ENCODE data around the gene NEAT1. TPM values are rescaled to one million over a fixed set of nuclear protein-coding genes. Genes with fewer than 3 reads are reported as not detected.

NEAT1 gene
- total and polyA plus RNA-seq, 2 of the 8 experiments (the other 6 are each of a cell fraction or from before 2014, with no cell fraction given), result 2.4 to 10.7 TPM

- POLR2A ChIA-PET (ENCODE audit: partially characterized antibody), result interaction anchor here (0.6 to 29.8 kb wide), 8 partner anchors 17 to 190 kb away, joined by 3 to 1569 read pairs (median 3); partner anchors contain the start of genes MALAT1 and NEAT1
- Histone ChIP-seq H3K14ac (ENCODE audit: insufficient read length) (no peak overlapping the region), H3K23ac (ENCODE audit: insufficient read length) (no peak overlapping the region), H2AK5ac (ENCODE audit: low read depth, low read length) (peak overlapping the region; percentile 95), H3K4me1 (replicated peaks in 1 of 4; ENCODE audit: control insufficient read depth in 3 of 4, insufficient read depth in 4 of 4, low read length in 3 of 4) (peaks cover 39 to 63% (median 50%) of the 10 kb centered on the region in 4 experiments), H4K91ac (replicated peaks; ENCODE audit: insufficient read length, low read length) (peak overlapping the region; percentile 30), H2BK120ac (replicated peaks; ENCODE audit: low read depth, low read length) (peak overlapping the region; percentile 30), H3K4me3 (ENCODE audit: extremely low read depth in 1 of 4, insufficient read depth in 2 of 4, low read depth in 3 of 4, low read length in 4 of 4) (no peak overlapping the region), H2BK20ac (ENCODE audit: low read length) (peak overlapping the region; percentile 98), H3K27ac (ENCODE audit: low read depth, low read length) (no peak overlapping the region; the same call in 1 of the 2 replicates), H3K56ac (replicated peaks; ENCODE audit: insufficient read length, low read depth, low read length) (no peak overlapping the region), H2BK12ac (ENCODE audit: low read depth, low read length) (peak overlapping the region; percentile 100), H4K20me1 (replicated peaks in 1 of 2; ENCODE audit: control insufficient read depth in 1 of 2, insufficient read depth in 2 of 2, low read length in 2 of 2) (no peaks in the 10 kb centered on the region), H4K5ac (ENCODE audit: insufficient read length, low read depth, low read length) (no peak overlapping the region), H3K9ac (replicated peaks in 1 of 4; ENCODE audit: extremely low read depth in 1 of 4, low read depth in 3 of 4, low read length in 3 of 4) (peak overlapping the region in 2 of 4 experiments; percentile 38 to 45; a peak in 4 of 7 replicates), H3K23me2 (ENCODE audit: low read depth, low read length) (no peaks in the 10 kb centered on the region; the same call in 1 of the 2 replicates), H3K27me3 (replicated peaks in 1 of 4; ENCODE audit: control insufficient read depth in 3 of 4, extremely low read depth in 1 of 4, insufficient read depth in 3 of 4, low read length in 3 of 4) (no peaks in the 10 kb centered on the region), H2BK5ac (ENCODE audit: low read depth, low read length) (peak overlapping the region; percentile 91; the same call in 1 of the 2 replicates), H4K8ac (ENCODE audit: extremely low read depth, insufficient read depth, low read length) (no peak overlapping the region), H2BK15ac (ENCODE audit: low read length) (peak overlapping the region; percentile 99; the same call in 1 of the 2 replicates), H3K36me3 (ENCODE audit: control insufficient read depth in 2 of 4, insufficient read depth in 4 of 4, low read length in 3 of 4) (no peaks in the 10 kb centered on the region), H3K9me3 (ENCODE audit: insufficient read depth in 2 of 2, low read depth in 1 of 2, low read length in 1 of 2) (no peaks in the 10 kb centered on the region), H3K18ac (ENCODE audit: extremely low read depth, low read length) (peak overlapping the region; percentile 91), H2AFZ (ENCODE audit: low read length) (no peak overlapping the region), H3K4ac (replicated peaks; ENCODE audit: insufficient read length, low read depth, low read length) (no peak overlapping the region), H3K79me2 (ENCODE audit: control insufficient read depth in 1 of 2, insufficient read depth in 2 of 2, low read length in 2 of 2) (peaks cover 0 to 8% of the 10 kb centered on the region in 2 experiments; a peak in 1 of 4 replicates), H3K4me2 (ENCODE audit: insufficient read depth in 1 of 2, low read depth in 2 of 2, low read length in 2 of 2) (peak overlapping the region; percentile 3 to 13; a peak in 1 of 4 replicates), H3K79me1 (ENCODE audit: low read depth, low read length) (no peaks in the 10 kb centered on the region; the same call in 1 of the 2 replicates)
- no peak for TF ChIP-seq RNF2 (IDR thresholded peaks at IDR 0.05; ENCODE audit: borderline replicate concordance, low read depth, low read length, missing control alignments, poor library complexity, severe bottlenecking)
- TF ChIP-seq CHD2 (IDR thresholded peaks at IDR 0.05; ENCODE audit: low read length), result no peak
- no peak for TF ChIP-seq SIX5 (IDR thresholded peaks at IDR 0.05; ENCODE audit: low read depth, low read length)
- peak; percentile 19; the same call in 1 of the 2 replicates for TF ChIP-seq TBP (IDR thresholded peaks at IDR 0.05; ENCODE audit: low read depth, low read length)
- TF ChIP-seq JUND (IDR thresholded peaks at IDR 0.05; ENCODE audit: low read length), result peak; percentile 91
- no peak for TF ChIP-seq SIRT6 (IDR thresholded peaks at IDR 0.05; ENCODE audit: low read length)
- CTCF ChIA-PET (ENCODE audit: partially characterized antibody), result interaction anchor here (0.7 to 29.0 kb wide), 6 partner anchors 8 to 278 kb away, joined by 3 to 809 read pairs (median 41); no protein-coding TSS in a partner anchor
- WGBS, 2 experiments (ENCODE audit: extremely low coverage in 1 of 2, insufficient coverage in 1 of 2, insufficient read length in 1 of 2, insufficient replicate concordance in 2 of 2, low coverage in 1 of 2, low lambda C conversion rate in 2 of 2, missing lambda C conversion rate in 1 of 2), result 60% methylated on average over 16 of the region's 17 CpGs; no CpG with 5 or more reads in 1 of the 2 experiments
- DNase-seq (ENCODE audit: low read depth in 1 of 2, low spot score in 2 of 2) (peak in 1 of 2 experiments; percentile 64), FAIRE-seq (no peak)
Measured at GRCh38 chr11:65491614-65492386, 69.2 kb downstream of the NEAT1 start.

Data from H1 (cell line).